Mammary epithelial cell (primary cell): Measurements from ENCODE around the gene ZMYND19.
"Not testable (repeated sequence)": the region's sequence is repeated elsewhere in the genome, so short reads cannot be mapped to it uniquely, and the experiment has no call there.

Experiments used
- CTCF ChIP-seq, 2 donors: IDR thresholded peaks in 1 of 2; conservative IDR thresholded peaks in 1 of 2; 2 replicates each; pipeline ENCODE4 v1.5.1; 2011 to 2012; ENCODE audit warnings: inconsistent platforms in 2 of 2, low read length in 2 of 2, mild to moderate bottlenecking in 2 of 2, control low read depth in 1 of 2, low read depth in 1 of 2; ENCODE audit not compliant: insufficient read depth in 1 of 2; ENCODE audit errors: extremely low read depth in 1 of 2
- EZH2 ChIP-seq: IDR thresholded peaks from 2 replicates; pipeline ENCODE4 v1.6.1; 2012; ENCODE audit warnings: low read length, inconsistent platforms, borderline replicate concordance

GRCh38 chr9:137553654-137554053, 36.7 kb downstream of the ZMYND19 start:
- TF ChIP-seq CTCF (conservative IDR thresholded peaks at IDR 0.05 in 1 of 2, IDR thresholded peaks at IDR 0.05 in 1 of 2; ENCODE audit: extremely low read depth in 1 of 2, insufficient read depth in 1 of 2, low read depth in 1 of 2, low read length in 2 of 2); EZH2: not testable (repeated sequence)
